IMR-90 (cell line): ENCODE measurements around the gene PIP. TPM values are rescaled to one million over a fixed set of nuclear protein-coding genes. Genes with fewer than 3 reads are reported as not detected.

ENCODE experiments used
- ATAC-seq: fragments of 200-7000 bp; cut with Tn5 transposase; 2 replicates; pipeline ENCODE4 v1.9.1; 2020; ENCODE audit warnings: low read depth, mild to moderate bottlenecking, moderate library complexity
- BruUV-seq: library from RNA; stranded (reverse); fragments of 400-500 nt; replicated peaks from 2 replicates; lab custom pipeline; 2021; lab: Mats Ljungman, UMichigan
- CTCF ChIA-PET: fragments of 300-600 bp; formaldehyde crosslinking; extraction: SDS; loops from one replicate; lab custom pipeline; 2021; ENCODE audit warnings: antibody characterized with exemption; lab: Yijun Ruan, JAX
- POLR2A ChIA-PET: fragments of 300-600 bp; sonication (Branson Sonifier 250); formaldehyde crosslinking; loops from one replicate; lab custom pipeline; 2022; ENCODE audit warnings: antibody characterized with exemption; ENCODE audit not compliant: unreplicated experiment; lab: Charles Lee
- DNase-seq: peaks from one replicate; pipeline ENCODE4 v3.0.0; 2013
- H2AFZ ChIP-seq: replicated peaks from 2 replicates; pipeline ENCODE3; 2013; ENCODE audit warnings: low read length, mild to moderate bottlenecking; ENCODE audit not compliant: poor library complexity
- H2AK5ac ChIP-seq: 2 replicates; pipeline ENCODE4 v1.6.1; 2013; ENCODE audit warnings: low read depth, low read length, inconsistent platforms
- H2AK9ac ChIP-seq: replicated peaks from 2 replicates; pipeline ENCODE3; 2013; ENCODE audit warnings: mild to moderate bottlenecking, low read depth, low read length, moderate library complexity; ENCODE audit not compliant: poor library complexity
- H2BK120ac ChIP-seq: 2 replicates; pipeline ENCODE4 v1.6.1; 2013; ENCODE audit warnings: low read depth, low read length, inconsistent platforms
- H2BK15ac ChIP-seq: 3 replicates; pipeline ENCODE4 v1.6.1; 2013; ENCODE audit warnings: low read depth, low read length, inconsistent platforms
- H2BK20ac ChIP-seq: 2 replicates; pipeline ENCODE4 v1.6.1; 2013; ENCODE audit warnings: low read depth, mild to moderate bottlenecking, inconsistent platforms, low read length, moderate library complexity
- H2BK5ac ChIP-seq: 2 replicates; pipeline ENCODE4 v1.6.1; 2013; ENCODE audit warnings: mild to moderate bottlenecking, low read depth, low read length, inconsistent platforms; ENCODE audit not compliant: poor library complexity, severe bottlenecking
- H3K14ac ChIP-seq: replicated peaks from 2 replicates; pipeline ENCODE4 v1.6.1; 2013; ENCODE audit warnings: low read depth, low read length, inconsistent platforms
- H3K18ac ChIP-seq: 2 replicates; pipeline ENCODE4 v1.6.1; 2013; ENCODE audit warnings: low read depth, low read length, control low read depth
- H3K23ac ChIP-seq: 2 replicates; pipeline ENCODE4 v1.6.1; 2013; ENCODE audit warnings: low read depth, low read length, inconsistent platforms
- H3K27ac ChIP-seq: 2 replicates; pipeline ENCODE4 v1.5.1; 2013; ENCODE audit warnings: mild to moderate bottlenecking, control low read depth, low read length; ENCODE audit not compliant: insufficient read depth
- H3K27me3 ChIP-seq: 2 replicates; pipeline ENCODE4 v1.6.1; 2013; ENCODE audit warnings: low read length; ENCODE audit not compliant: control insufficient read depth, insufficient read depth
- H3K36me3 ChIP-seq: 2 replicates; pipeline ENCODE4 v1.6.1; 2013; ENCODE audit warnings: low read length, mixed read lengths; ENCODE audit not compliant: control insufficient read depth, insufficient read depth
- H3K4ac ChIP-seq: 2 replicates; pipeline ENCODE4 v1.6.1; 2013; ENCODE audit warnings: low read depth, low read length, inconsistent platforms
- H3K4me1 ChIP-seq: 2 replicates; pipeline ENCODE4 v1.6.1; 2013; ENCODE audit warnings: low read length, mixed read lengths; ENCODE audit not compliant: control insufficient read depth, insufficient read depth
- H3K4me2 ChIP-seq: 2 replicates; pipeline ENCODE4 v1.6.1; 2013; ENCODE audit warnings: low read depth, mild to moderate bottlenecking, control low read depth, low read length, moderate library complexity
- H3K4me3 ChIP-seq: 2 replicates; pipeline ENCODE4 v1.5.1; 2013; ENCODE audit warnings: low read depth, mild to moderate bottlenecking, control low read depth, low read length, moderate library complexity; ENCODE audit not compliant: insufficient read depth
- H3K56ac ChIP-seq: 2 replicates; pipeline ENCODE4 v1.6.1; 2013; ENCODE audit warnings: low read length, inconsistent platforms; ENCODE audit not compliant: insufficient read depth; ENCODE audit errors: extremely low read depth
- H3K79me1 ChIP-seq, 2 experiments: 2 replicates each; pipeline ENCODE4 v1.6.1; 2013; ENCODE audit warnings: low read length in 2 of 2, inconsistent platforms in 1 of 2, low read depth in 1 of 2
- H3K9ac ChIP-seq: 2 replicates; pipeline ENCODE4 v1.6.1; 2013; ENCODE audit warnings: low read depth, low read length, control low read depth
- H3K9me1 ChIP-seq: 2 replicates; pipeline ENCODE4 v1.6.1; 2013; ENCODE audit warnings: low read length, inconsistent platforms; ENCODE audit not compliant: insufficient read depth
- H3K9me3 ChIP-seq: 2 replicates; pipeline ENCODE4 v1.6.1; 2013; ENCODE audit warnings: low read length; ENCODE audit not compliant: control insufficient read depth, insufficient read depth
- H4K20me1 ChIP-seq: 2 replicates; pipeline ENCODE4 v1.6.1; 2013; ENCODE audit warnings: low read length, inconsistent platforms; ENCODE audit not compliant: insufficient read depth
- H4K5ac ChIP-seq: 2 replicates; pipeline ENCODE4 v1.6.1; 2013; ENCODE audit warnings: mild to moderate bottlenecking, low read depth, low read length, control low read depth
- H4K8ac ChIP-seq, 2 experiments: 2 replicates each; pipeline ENCODE4 v1.6.1; 2013; ENCODE audit warnings: low read depth in 2 of 2, low read length in 2 of 2, control low read depth in 1 of 2, inconsistent platforms in 1 of 2
- H4K91ac ChIP-seq: 2 replicates; pipeline ENCODE4 v1.6.1; 2013; ENCODE audit warnings: low read depth, low read length, inconsistent platforms; ENCODE audit not compliant: insufficient read depth
- BHLHE40 ChIP-seq: fragments of 150-350 bp; IDR thresholded peaks from 2 replicates; pipeline ENCODE4 v1.6.1; 2016; ENCODE audit warnings: mild to moderate bottlenecking, low read depth, low read length
- CEBPB ChIP-seq: IDR thresholded peaks from 2 replicates; pipeline ENCODE4 v1.6.1; 2012; ENCODE audit warnings: low read depth, low read length, improper control_type of control experiment
- CHD1 ChIP-seq: IDR thresholded peaks from 2 replicates; pipeline ENCODE4 v1.6.1; 2012; ENCODE audit warnings: low read depth, low read length, improper control_type of control experiment
- FOS ChIP-seq: fragments of 150-350 bp; IDR thresholded peaks from 2 replicates; pipeline ENCODE4 v1.6.1; 2016; ENCODE audit warnings: low read depth, low read length
- MAFK ChIP-seq: IDR thresholded peaks from 2 replicates; pipeline ENCODE4 v1.6.1; 2012; ENCODE audit warnings: low read depth, low read length, improper control_type of control experiment
- MAZ ChIP-seq: IDR thresholded peaks from 2 replicates; pipeline ENCODE4 v1.6.1; 2012; ENCODE audit warnings: low read depth, mild to moderate bottlenecking, low read length, improper control_type of control experiment, moderate library complexity, borderline replicate concordance
- MXI1 ChIP-seq: IDR thresholded peaks from 2 replicates; pipeline ENCODE4 v1.6.1; 2012; ENCODE audit warnings: low read depth, mild to moderate bottlenecking, low read length, moderate library complexity, borderline replicate concordance
- NFE2L2 ChIP-seq: fragments of 150-350 bp; IDR thresholded peaks from 2 replicates; pipeline ENCODE4 v1.6.1; 2016; ENCODE audit warnings: low read depth, mild to moderate bottlenecking, low read length
- POLR2A ChIP-seq: IDR thresholded peaks from 2 replicates; pipeline ENCODE4 v1.6.1; 2012; ENCODE audit warnings: mild to moderate bottlenecking, low read depth, low read length
- RAD21 ChIP-seq: IDR thresholded peaks from 2 replicates; pipeline ENCODE4 v1.6.1; 2012; ENCODE audit warnings: low read length, improper control_type of control experiment
- RCOR1 ChIP-seq: IDR thresholded peaks from 2 replicates; pipeline ENCODE4 v1.6.1; 2012; ENCODE audit warnings: mild to moderate bottlenecking, low read length, improper control_type of control experiment; ENCODE audit not compliant: insufficient replicate concordance
- RFX5 ChIP-seq: IDR thresholded peaks from 2 replicates; pipeline ENCODE4 v1.8.0; 2012; ENCODE audit warnings: low read depth, mild to moderate bottlenecking, low read length, moderate library complexity
- SMC3 ChIP-seq: fragments of 150-350 bp; IDR thresholded peaks from 2 replicates; pipeline ENCODE4 v1.6.1; 2016; ENCODE audit warnings: low read depth, mild to moderate bottlenecking, antibody characterized with exemption, low read length, moderate library complexity
- WGBS, 2 experiments: methylation state at CpG; one replicate each; pipeline versions ENCODE4 v1.1.5 to v1.1.7; 2013; ENCODE audit warnings: missing lambda C conversion rate in 2 of 2; ENCODE audit not compliant: insufficient read length in 1 of 2; ENCODE audit errors: extremely low coverage in 2 of 2; 5-methylcytosine and 5-hydroxymethylcytosine counted together
- dilution Hi-C: fragments of 300-500 bp; cut with HindIII; formaldehyde crosslinking; loops from one replicate; pipeline ENCODE4 v1.14.3; 2018; ENCODE audit warnings: low sequenced_read_pairs; ENCODE audit not compliant: unreplicated experiment
- in situ Hi-C: fragments of 300-500 bp; cut with MboI; formaldehyde crosslinking; loops from 3 replicates; pipeline ENCODE4 v1.14.3; 2019; ENCODE audit warnings: low sequenced_read_pairs, inconsistent platforms, mixed read lengths
- intact Hi-C: fragments of 100-400 bp; cut with micrococcal nuclease; formaldehyde crosslinking; loops from 2 replicates; pipeline ENCODE4 v1.10.0; 2022
- polyA plus RNA-seq, 3 experiments: library from polyadenylated mRNA; depleted of rRNA; stranded (reverse); fragments of >200 nt; gene quantifications; 2 replicates each; pipeline ENCODE4 v1.2.3, GENCODE V29; 2012; ENCODE audit warnings: low replicate concordance in 1 of 3
- total RNA-seq: library from RNA; depleted of rRNA; stranded (reverse); fragments of >200 nt; gene quantifications from 2 replicates; pipeline ENCODE4 v1.2.3, GENCODE V29; 2012
- TF ChIP-seq, protein P1 (sequence below): fragments of 150-350 bp; IDR thresholded peaks from 2 replicates; pipeline ENCODE4 v1.6.1; 2017; ENCODE audit warnings: mild to moderate bottlenecking, antibody characterized with exemption, low read length, low read depth
- TF ChIP-seq, protein P2 (sequence below): fragments of 150-350 bp; IDR thresholded peaks from 2 replicates; pipeline ENCODE4 v1.6.1; 2016; ENCODE audit warnings: low read depth, mild to moderate bottlenecking, low read length, moderate library complexity, borderline replicate concordance
- TF ChIP-seq, protein P3 (sequence below): conservative IDR thresholded peaks from 2 replicates; pipeline ENCODE4 v1.5.1; 2012; ENCODE audit warnings: mild to moderate bottlenecking, low read depth, low read length, improper control_type of control experiment

Gene PIP
- total and polyA plus RNA-seq, 2 of the 4 experiments (the other 2 are of a cell fraction), result not detected

DNA sequence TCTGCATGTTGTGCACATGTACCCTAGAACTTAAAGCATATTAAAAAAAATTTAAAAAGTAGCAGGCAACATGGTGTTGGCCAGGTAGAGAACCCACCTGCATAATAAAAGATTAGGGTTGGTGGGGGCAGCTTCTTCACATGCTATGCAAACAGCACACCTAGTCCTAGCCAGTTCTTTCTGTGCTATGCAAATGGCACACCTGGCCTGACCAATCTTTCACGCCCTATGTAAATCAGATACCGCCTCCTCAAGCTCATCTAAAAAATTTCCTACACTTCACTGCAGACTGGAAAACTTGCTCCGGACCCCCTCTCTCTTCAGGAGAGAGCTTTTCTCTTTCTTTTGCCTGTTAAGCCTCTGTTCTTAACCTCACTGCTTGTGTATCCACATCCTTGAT lies 14.5 kb upstream of the PIP start:
- H4K20me1 ChIP-seq, result no peaks in the 10 kb centered on the region
- H3K4ac ChIP-seq, result no peak overlapping the region
- H3K4me3 ChIP-seq, result no peak overlapping the region
- H2BK15ac ChIP-seq, result no peak overlapping the region
- no peak overlapping the region for H4K91ac ChIP-seq
- POLR2A ChIA-PET, result no interaction called here
- H3K36me3 ChIP-seq, result no peaks in the 10 kb centered on the region
- TF ChIP-seq FOS (no peak), MXI1 (no peak), RCOR1 (no peak), MAFK (no peak), CHD1 (no peak), NFE2L2 (no peak), BHLHE40 (no peak), MAZ (no peak), RAD21 (no peak), CEBPB (no peak), SMC3 (no peak), POLR2A (no peak), RFX5 (no peak)
- TF ChIP-seq, protein P1, sequence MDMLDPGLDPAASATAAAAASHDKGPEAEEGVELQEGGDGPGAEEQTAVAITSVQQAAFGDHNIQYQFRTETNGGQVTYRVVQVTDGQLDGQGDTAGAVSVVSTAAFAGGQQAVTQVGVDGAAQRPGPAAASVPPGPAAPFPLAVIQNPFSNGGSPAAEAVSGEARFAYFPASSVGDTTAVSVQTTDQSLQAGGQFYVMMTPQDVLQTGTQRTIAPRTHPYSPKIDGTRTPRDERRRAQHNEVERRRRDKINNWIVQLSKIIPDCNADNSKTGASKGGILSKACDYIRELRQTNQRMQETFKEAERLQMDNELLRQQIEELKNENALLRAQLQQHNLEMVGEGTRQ, result no peak
- TF ChIP-seq, protein P2, sequence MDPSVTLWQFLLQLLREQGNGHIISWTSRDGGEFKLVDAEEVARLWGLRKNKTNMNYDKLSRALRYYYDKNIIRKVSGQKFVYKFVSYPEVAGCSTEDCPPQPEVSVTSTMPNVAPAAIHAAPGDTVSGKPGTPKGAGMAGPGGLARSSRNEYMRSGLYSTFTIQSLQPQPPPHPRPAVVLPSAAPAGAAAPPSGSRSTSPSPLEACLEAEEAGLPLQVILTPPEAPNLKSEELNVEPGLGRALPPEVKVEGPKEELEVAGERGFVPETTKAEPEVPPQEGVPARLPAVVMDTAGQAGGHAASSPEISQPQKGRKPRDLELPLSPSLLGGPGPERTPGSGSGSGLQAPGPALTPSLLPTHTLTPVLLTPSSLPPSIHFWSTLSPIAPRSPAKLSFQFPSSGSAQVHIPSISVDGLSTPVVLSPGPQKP, result no peak
- TF ChIP-seq, protein P3, sequence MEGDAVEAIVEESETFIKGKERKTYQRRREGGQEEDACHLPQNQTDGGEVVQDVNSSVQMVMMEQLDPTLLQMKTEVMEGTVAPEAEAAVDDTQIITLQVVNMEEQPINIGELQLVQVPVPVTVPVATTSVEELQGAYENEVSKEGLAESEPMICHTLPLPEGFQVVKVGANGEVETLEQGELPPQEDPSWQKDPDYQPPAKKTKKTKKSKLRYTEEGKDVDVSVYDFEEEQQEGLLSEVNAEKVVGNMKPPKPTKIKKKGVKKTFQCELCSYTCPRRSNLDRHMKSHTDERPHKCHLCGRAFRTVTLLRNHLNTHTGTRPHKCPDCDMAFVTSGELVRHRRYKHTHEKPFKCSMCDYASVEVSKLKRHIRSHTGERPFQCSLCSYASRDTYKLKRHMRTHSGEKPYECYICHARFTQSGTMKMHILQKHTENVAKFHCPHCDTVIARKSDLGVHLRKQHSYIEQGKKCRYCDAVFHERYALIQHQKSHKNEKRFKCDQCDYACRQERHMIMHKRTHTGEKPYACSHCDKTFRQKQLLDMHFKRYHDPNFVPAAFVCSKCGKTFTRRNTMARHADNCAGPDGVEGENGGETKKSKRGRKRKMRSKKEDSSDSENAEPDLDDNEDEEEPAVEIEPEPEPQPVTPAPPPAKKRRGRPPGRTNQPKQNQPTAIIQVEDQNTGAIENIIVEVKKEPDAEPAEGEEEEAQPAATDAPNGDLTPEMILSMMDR, result no peak
- intact Hi-C loops (no loop called here), dilution Hi-C loops (no loop called here), in situ Hi-C loops (no loop called here)
- no peak overlapping the region for H3K14ac ChIP-seq
- 83% methylated on average over 2 of the region's 3 CpGs; no CpG with 5 or more reads in 1 of the 2 experiments for WGBS, 2 experiments
- ATAC-seq, result no peak
- H3K27ac ChIP-seq, result no peak overlapping the region
- H4K5ac ChIP-seq, result no peak overlapping the region
- no peak overlapping the region for H2BK20ac ChIP-seq
- H3K56ac ChIP-seq, result no peak overlapping the region
- H2BK120ac ChIP-seq, result no peak overlapping the region
- H2AK5ac ChIP-seq, result no peak overlapping the region
- no peak for DNase-seq
- H2BK5ac ChIP-seq, result no peak overlapping the region
- no peak overlapping the region for H3K18ac ChIP-seq
- no peak overlapping the region for H3K9ac ChIP-seq
- H3K4me2 ChIP-seq, result no peak overlapping the region
- CTCF ChIA-PET, result no interaction called here
- no peaks in the 10 kb centered on the region for H3K79me1 ChIP-seq
- no peak overlapping the region for H2AK9ac ChIP-seq
- BruUV-seq, result no TSS peak
- no peak overlapping the region for H4K8ac ChIP-seq
- H3K4me1 ChIP-seq, result no peaks in the 10 kb centered on the region
- H3K27me3 ChIP-seq, result no peaks in the 10 kb centered on the region
- H3K9me1 ChIP-seq, result no peaks in the 10 kb centered on the region
- H2AFZ ChIP-seq, result no peak overlapping the region
- H3K9me3 ChIP-seq, result peaks cover 2% of the 10 kb centered on the region; the same call in 1 of the 2 replicates
- H3K23ac ChIP-seq, result no peak overlapping the region
